Natural killer cell (primary cell): Measurements from ENCODE around the gene KAT6B. TPM values are rescaled to one million over a fixed set of nuclear protein-coding genes. Genes with fewer than 3 reads are reported as not detected.

Experiments used
- ATAC-seq, 3 donors: fragments of 150-1000 bp in 2 of 3; fragments of 200-7000 bp in 1 of 3; cut with Tn5 transposase; 1 replicate in 1 of 3; 2 replicates in 2 of 3; pipeline ENCODE4 v1.10.0; 2021; ENCODE audit warnings: mild to moderate bottlenecking in 2 of 3, moderate library complexity in 2 of 3
- DNase-seq, 2 donors: peaks; one replicate each; pipeline versions ENCODE4 v3.0.0 to v3.0.0-alpha.2; 2013 to 2021; ENCODE audit warnings: mixed read lengths in 1 of 2
- H3K27ac ChIP-seq: one replicate; pipeline ENCODE4 v1.5.1; 2013; ENCODE audit warnings: mild to moderate bottlenecking, low read length
- H3K27me3 ChIP-seq: one replicate; pipeline ENCODE4 v1.6.1; 2013; ENCODE audit warnings: low read length; ENCODE audit not compliant: control insufficient read depth, insufficient read depth
- H3K36me3 ChIP-seq: one replicate; pipeline ENCODE4 v1.6.1; 2013; ENCODE audit warnings: low read length; ENCODE audit not compliant: control insufficient read depth, insufficient read depth
- H3K4me1 ChIP-seq: one replicate; pipeline ENCODE4 v1.6.1; 2013; ENCODE audit warnings: low read length; ENCODE audit not compliant: control insufficient read depth, insufficient read depth
- H3K4me3 ChIP-seq: one replicate; pipeline ENCODE4 v1.5.1; 2013; ENCODE audit warnings: low read length
- H3K9me3 ChIP-seq: one replicate; pipeline ENCODE4 v1.6.1; 2013; ENCODE audit warnings: low read length; ENCODE audit not compliant: control insufficient read depth, insufficient read depth
- H3K27ac Mint-ChIP-seq, 2 donors: one replicate each; pipeline ENCODE4 v1.8.0; 2022; ENCODE audit warnings: mild to moderate bottlenecking in 2 of 2, mixed read lengths in 2 of 2, moderate library complexity in 1 of 2
- H3K27me3 Mint-ChIP-seq, 2 donors: one replicate each; pipeline ENCODE4 v1.8.0; 2022; ENCODE audit warnings: low read depth in 2 of 2, mixed read lengths in 2 of 2
- H3K36me3 Mint-ChIP-seq: one replicate; pipeline ENCODE4 v1.8.0; 2022; ENCODE audit warnings: mixed read lengths
- H3K4me1 Mint-ChIP-seq, 2 donors: one replicate each; pipeline ENCODE4 v1.8.0; 2022; ENCODE audit warnings: mixed read lengths in 2 of 2
- H3K4me3 Mint-ChIP-seq: one replicate; pipeline ENCODE4 v1.8.0; 2022; ENCODE audit warnings: mild to moderate bottlenecking, moderate library complexity, mixed read lengths
- H3K9me3 Mint-ChIP-seq, 2 donors: one replicate each; pipeline ENCODE4 v1.8.0; 2022; ENCODE audit warnings: mixed read lengths in 2 of 2
- WGBS: methylation state at CpG from one replicate; pipeline ENCODE4 v1.1.7; 2013; ENCODE audit warnings: missing lambda C conversion rate; ENCODE audit not compliant: insufficient coverage; 5-methylcytosine and 5-hydroxymethylcytosine counted together
- intact Hi-C: fragments of 100-400 bp; cut with micrococcal nuclease; formaldehyde crosslinking; loops from one replicate; pipeline ENCODE4 v1.14.2; 2022
- total RNA-seq, 4 donors: library from RNA; stranded (reverse); fragments of 120-200 nt in 1 of 4; gene quantifications; one replicate each; pipeline versions ENCODE4 v1.2.3 to v1.2.4, GENCODE V29; 2013 to 2022
- TF ChIP-seq, protein P1 (sequence below): fragments of 200-600 bp; IDR thresholded peaks from one replicate; pipeline ENCODE4 v1.8.0; 2022; ENCODE audit warnings: antibody characterized with exemption

KAT6B gene
- total RNA-seq, 3 donors from 2014 or later (not counting 1 experiment from before 2014, with no cell fraction given), result 117 to 133 (median 121) TPM

GRCh38 chr10:74969530-74969929 is 143.1 kb downstream of the KAT6B start:
- peak overlapping the region; percentile 77 for H3K4me3 Mint-ChIP-seq
- H3K36me3 Mint-ChIP-seq, result no peaks in the 10 kb centered on the region
- H3K27ac Mint-ChIP-seq, result peak overlapping the region; percentile 78 to 90

GRCh38 chr10:74973741-74974392 is 147.5 kb downstream of the KAT6B start:
- ATAC-seq (no peak), DNase-seq (no peak)
- peaks cover 19% of the 10 kb centered on the region for H3K4me1 ChIP-seq
- H3K9me3 ChIP-seq, result no peaks in the 10 kb centered on the region
- Mint-ChIP-seq H3K4me1 (peaks cover 51 to 52% of the 10 kb centered on the region in 2 donors), H3K4me3 (no peak overlapping the region), H3K36me3 (peaks cover 17% of the 10 kb centered on the region), H3K27me3 (no peaks in the 10 kb centered on the region), H3K9me3 (no peaks in the 10 kb centered on the region), H3K27ac (no peak overlapping the region)
- peaks cover 26% of the 10 kb centered on the region for H3K36me3 ChIP-seq
- TF ChIP-seq, protein P1, sequence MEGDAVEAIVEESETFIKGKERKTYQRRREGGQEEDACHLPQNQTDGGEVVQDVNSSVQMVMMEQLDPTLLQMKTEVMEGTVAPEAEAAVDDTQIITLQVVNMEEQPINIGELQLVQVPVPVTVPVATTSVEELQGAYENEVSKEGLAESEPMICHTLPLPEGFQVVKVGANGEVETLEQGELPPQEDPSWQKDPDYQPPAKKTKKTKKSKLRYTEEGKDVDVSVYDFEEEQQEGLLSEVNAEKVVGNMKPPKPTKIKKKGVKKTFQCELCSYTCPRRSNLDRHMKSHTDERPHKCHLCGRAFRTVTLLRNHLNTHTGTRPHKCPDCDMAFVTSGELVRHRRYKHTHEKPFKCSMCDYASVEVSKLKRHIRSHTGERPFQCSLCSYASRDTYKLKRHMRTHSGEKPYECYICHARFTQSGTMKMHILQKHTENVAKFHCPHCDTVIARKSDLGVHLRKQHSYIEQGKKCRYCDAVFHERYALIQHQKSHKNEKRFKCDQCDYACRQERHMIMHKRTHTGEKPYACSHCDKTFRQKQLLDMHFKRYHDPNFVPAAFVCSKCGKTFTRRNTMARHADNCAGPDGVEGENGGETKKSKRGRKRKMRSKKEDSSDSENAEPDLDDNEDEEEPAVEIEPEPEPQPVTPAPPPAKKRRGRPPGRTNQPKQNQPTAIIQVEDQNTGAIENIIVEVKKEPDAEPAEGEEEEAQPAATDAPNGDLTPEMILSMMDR, result no peak
- 97% methylated on average over 2 of the region's 2 CpGs for WGBS
- no peak overlapping the region for H3K4me3 ChIP-seq
- intact Hi-C loops, result no loop called here
- no peaks in the 10 kb centered on the region for H3K27me3 ChIP-seq
- no peak overlapping the region for H3K27ac ChIP-seq

More at GRCh38 chr10:74969530-74969929, 143.1 kb downstream of the KAT6B start:
- intact Hi-C loops, result loop anchor here (2.0 kb wide), 1 partner anchor 49 kb away; no protein-coding TSS in a partner anchor
- ATAC-seq (no peak), DNase-seq (no peak)
- Histone ChIP-seq H3K9me3 (no peaks in the 10 kb centered on the region), H3K4me1 (peaks cover 11% of the 10 kb centered on the region), H3K27ac (no peak overlapping the region), H3K27me3 (no peaks in the 10 kb centered on the region), H3K36me3 (peaks cover 6% of the 10 kb centered on the region), H3K4me3 (no peak overlapping the region)
- Mint-ChIP-seq H3K4me1 (peaks cover 35 to 38% of the 10 kb centered on the region in 2 donors), H3K27me3 (no peaks in the 10 kb centered on the region), H3K9me3 (no peaks in the 10 kb centered on the region)
- TF ChIP-seq, protein P1, result no peak
- WGBS, result 99% methylated on average over 4 of the region's 4 CpGs

- TF ChIP-seq, protein P1, result no peak
- no peaks in the 10 kb centered on the region for H3K9me3 ChIP-seq
- peaks cover 15% of the 10 kb centered on the region for H3K4me1 ChIP-seq
- ATAC-seq, result no peak
- no peaks in the 10 kb centered on the region for H3K27me3 ChIP-seq
- no peak for DNase-seq
- no peak overlapping the region for H3K4me3 ChIP-seq
- peaks cover 17% of the 10 kb centered on the region for H3K36me3 Mint-ChIP-seq
- peaks cover 30% of the 10 kb centered on the region for H3K36me3 ChIP-seq
- no peaks in the 10 kb centered on the region for H3K9me3 Mint-ChIP-seq
- H3K4me1 Mint-ChIP-seq, result peaks cover 42% of the 10 kb centered on the region in 2 donors
- intact Hi-C loops, result loop anchor here (5.0 kb wide), 1 partner anchor 148 kb away; the partner anchor contains the start of gene KAT6B
- peak overlapping the region; percentile 90 to 96 for H3K27ac Mint-ChIP-seq
- H3K27me3 Mint-ChIP-seq, result no peaks in the 10 kb centered on the region
- H3K27ac ChIP-seq, result no peak overlapping the region
- 98% methylated on average over 8 of the region's 9 CpGs for WGBS
- no peak overlapping the region for H3K4me3 Mint-ChIP-seq
These were observed 149.4 kb downstream of the KAT6B start for GRCh38 chr10:74975758-74976157.
